Astrocyte (in vitro differentiated cells and primary cell): ENCODE data around the gene KCNH8. TPM values are rescaled to one million over a fixed set of nuclear protein-coding genes. Genes with fewer than 3 reads are reported as not detected.

Experiments used
- DNase-seq: peaks from one replicate; pipeline ENCODE4 v3.0.0-alpha.2; 2010; ENCODE audit warnings: low read depth
- FAIRE-seq: peaks from 2 replicates; lab custom pipeline; 2011; peaks lifted over from hg19 to GRCh38; lab: Jason Lieb, UNC
- H2AFZ ChIP-seq: 2 replicates; pipeline ENCODE4 v1.6.0; 2012; ENCODE audit warnings: low read depth, low read length, inconsistent platforms
- H3K27ac ChIP-seq: 2 replicates; pipeline ENCODE4 v1.5.1; 2011; ENCODE audit warnings: low read depth, low read length, inconsistent platforms
- H3K27me3 ChIP-seq: 2 replicates; pipeline ENCODE4 v1.6.0; 2011; ENCODE audit warnings: low read length, inconsistent platforms; ENCODE audit not compliant: insufficient read depth
- H3K36me3 ChIP-seq: 2 replicates; pipeline ENCODE4 v1.5.1; 2011; ENCODE audit warnings: low read length, inconsistent platforms; ENCODE audit not compliant: insufficient read depth
- H3K4me1 ChIP-seq: 2 replicates; pipeline ENCODE4 v1.5.1; 2011; ENCODE audit warnings: low read length, inconsistent platforms; ENCODE audit not compliant: insufficient read depth
- H3K4me2 ChIP-seq: 2 replicates; pipeline ENCODE4 v1.6.0; 2012; ENCODE audit warnings: low read length, inconsistent platforms
- H3K4me3 ChIP-seq: 2 replicates; pipeline ENCODE4 v1.5.1; 2011; ENCODE audit warnings: low read depth, mild to moderate bottlenecking, low read length, inconsistent platforms; ENCODE audit not compliant: insufficient read depth
- H3K79me2 ChIP-seq: 2 replicates; pipeline ENCODE4 v1.6.0; 2012; ENCODE audit warnings: mild to moderate bottlenecking, low read length, inconsistent platforms; ENCODE audit not compliant: insufficient read depth
- H3K9ac ChIP-seq: 2 replicates; pipeline ENCODE4 v1.6.0; 2012; ENCODE audit warnings: mild to moderate bottlenecking, low read length, inconsistent platforms
- H3K9me3 ChIP-seq: 2 replicates; pipeline ENCODE4 v1.5.1; 2012; ENCODE audit warnings: low read depth, mild to moderate bottlenecking, low read length, inconsistent platforms; ENCODE audit not compliant: insufficient read depth
- H4K20me1 ChIP-seq: 2 replicates; pipeline ENCODE4 v1.6.0; 2012; ENCODE audit warnings: low read length, inconsistent platforms; ENCODE audit not compliant: insufficient read depth
- H3K27ac Mint-ChIP-seq: one replicate; pipeline ENCODE4 v1.8.0; 2021; ENCODE audit warnings: mild to moderate bottlenecking, mixed read lengths; ENCODE audit not compliant: unreplicated experiment
- H3K27me3 Mint-ChIP-seq: one replicate; pipeline ENCODE4 v1.8.0; 2021; ENCODE audit warnings: low read depth, mixed read lengths; ENCODE audit not compliant: unreplicated experiment
- H3K36me3 Mint-ChIP-seq: one replicate; pipeline ENCODE4 v1.8.0; 2021; ENCODE audit warnings: low read depth, mixed read lengths; ENCODE audit not compliant: unreplicated experiment
- H3K4me1 Mint-ChIP-seq: one replicate; pipeline ENCODE4 v1.8.0; 2021; ENCODE audit warnings: low read depth, mixed read lengths; ENCODE audit not compliant: unreplicated experiment
- H3K4me3 Mint-ChIP-seq: one replicate; pipeline ENCODE4 v1.8.0; 2021; ENCODE audit warnings: mild to moderate bottlenecking, moderate library complexity, mixed read lengths; ENCODE audit not compliant: unreplicated experiment
- H3K9me3 Mint-ChIP-seq: one replicate; pipeline ENCODE4 v1.8.0; 2021; ENCODE audit warnings: mild to moderate bottlenecking, mixed read lengths; ENCODE audit not compliant: unreplicated experiment
- EZH2 ChIP-seq: IDR thresholded peaks from 2 replicates; pipeline ENCODE4 v1.6.1; 2012; ENCODE audit warnings: mild to moderate bottlenecking, low read length, inconsistent platforms; ENCODE audit not compliant: insufficient read depth
- total RNA-seq: library from RNA; stranded (reverse); gene quantifications from 2 replicates; pipeline ENCODE4 v1.2.1, GENCODE V29; 2021
- TF ChIP-seq, protein P1 (sequence below): IDR thresholded peaks from 2 replicates; pipeline ENCODE4 v1.5.1; 2011; ENCODE audit warnings: low read depth, mild to moderate bottlenecking, inconsistent platforms, low read length, moderate library complexity; ENCODE audit not compliant: insufficient read depth

Gene KCNH8
- total RNA-seq, 1 donor from 2014 or later, result 0.45 TPM

GRCh38 chr3:19455546-19455945 lies 307.2 kb downstream of the KCNH8 start:
- no peak overlapping the region for H2AFZ ChIP-seq
- H3K27me3 Mint-ChIP-seq, result no peaks in the 10 kb centered on the region
- H3K79me2 ChIP-seq, result no peaks in the 10 kb centered on the region
- no peak overlapping the region for H3K4me3 Mint-ChIP-seq
- TF ChIP-seq EZH2, result no peak
- TF ChIP-seq, protein P1, sequence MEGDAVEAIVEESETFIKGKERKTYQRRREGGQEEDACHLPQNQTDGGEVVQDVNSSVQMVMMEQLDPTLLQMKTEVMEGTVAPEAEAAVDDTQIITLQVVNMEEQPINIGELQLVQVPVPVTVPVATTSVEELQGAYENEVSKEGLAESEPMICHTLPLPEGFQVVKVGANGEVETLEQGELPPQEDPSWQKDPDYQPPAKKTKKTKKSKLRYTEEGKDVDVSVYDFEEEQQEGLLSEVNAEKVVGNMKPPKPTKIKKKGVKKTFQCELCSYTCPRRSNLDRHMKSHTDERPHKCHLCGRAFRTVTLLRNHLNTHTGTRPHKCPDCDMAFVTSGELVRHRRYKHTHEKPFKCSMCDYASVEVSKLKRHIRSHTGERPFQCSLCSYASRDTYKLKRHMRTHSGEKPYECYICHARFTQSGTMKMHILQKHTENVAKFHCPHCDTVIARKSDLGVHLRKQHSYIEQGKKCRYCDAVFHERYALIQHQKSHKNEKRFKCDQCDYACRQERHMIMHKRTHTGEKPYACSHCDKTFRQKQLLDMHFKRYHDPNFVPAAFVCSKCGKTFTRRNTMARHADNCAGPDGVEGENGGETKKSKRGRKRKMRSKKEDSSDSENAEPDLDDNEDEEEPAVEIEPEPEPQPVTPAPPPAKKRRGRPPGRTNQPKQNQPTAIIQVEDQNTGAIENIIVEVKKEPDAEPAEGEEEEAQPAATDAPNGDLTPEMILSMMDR, result no peak
- FAIRE-seq, result no peak
- H3K4me1 Mint-ChIP-seq, result peaks cover 6% of the 10 kb centered on the region
- no peaks in the 10 kb centered on the region for H3K9me3 Mint-ChIP-seq
- H3K9me3 ChIP-seq, result no peaks in the 10 kb centered on the region
- no peaks in the 10 kb centered on the region for H3K27me3 ChIP-seq
- no peaks in the 10 kb centered on the region for H3K36me3 ChIP-seq
- no peak overlapping the region for H3K4me3 ChIP-seq
- no peaks in the 10 kb centered on the region for H4K20me1 ChIP-seq
- no peak overlapping the region for H3K9ac ChIP-seq
- no peaks in the 10 kb centered on the region for H3K4me1 ChIP-seq
- H3K4me2 ChIP-seq, result no peak overlapping the region
- no peak for DNase-seq
- no peak overlapping the region for H3K27ac ChIP-seq
- no peak overlapping the region for H3K27ac Mint-ChIP-seq
- H3K36me3 Mint-ChIP-seq, result no peaks in the 10 kb centered on the region

GRCh38 chr3:19456738-19457137 lies 308.4 kb downstream of the KCNH8 start:
- no peaks in the 10 kb centered on the region for H3K4me1 ChIP-seq
- H2AFZ ChIP-seq, result no peak overlapping the region
- H3K27ac Mint-ChIP-seq, result no peak overlapping the region
- no peaks in the 10 kb centered on the region for H3K27me3 Mint-ChIP-seq
- no peak overlapping the region for H3K4me3 Mint-ChIP-seq
- no peak overlapping the region for H3K27ac ChIP-seq
- no peak for TF ChIP-seq EZH2
- TF ChIP-seq, protein P1, result no peak
- no peaks in the 10 kb centered on the region for H4K20me1 ChIP-seq
- FAIRE-seq (no peak), DNase-seq (no peak)
- H3K9me3 Mint-ChIP-seq, result no peaks in the 10 kb centered on the region
- no peak overlapping the region for H3K4me2 ChIP-seq
- H3K4me3 ChIP-seq, result no peak overlapping the region
- H3K27me3 ChIP-seq, result no peaks in the 10 kb centered on the region
- no peaks in the 10 kb centered on the region for H3K36me3 Mint-ChIP-seq
- H3K79me2 ChIP-seq, result no peaks in the 10 kb centered on the region
- H3K4me1 Mint-ChIP-seq, result peaks cover 6% of the 10 kb centered on the region
- no peaks in the 10 kb centered on the region for H3K36me3 ChIP-seq
- no peak overlapping the region for H3K9ac ChIP-seq
- H3K9me3 ChIP-seq, result no peaks in the 10 kb centered on the region

DNA sequence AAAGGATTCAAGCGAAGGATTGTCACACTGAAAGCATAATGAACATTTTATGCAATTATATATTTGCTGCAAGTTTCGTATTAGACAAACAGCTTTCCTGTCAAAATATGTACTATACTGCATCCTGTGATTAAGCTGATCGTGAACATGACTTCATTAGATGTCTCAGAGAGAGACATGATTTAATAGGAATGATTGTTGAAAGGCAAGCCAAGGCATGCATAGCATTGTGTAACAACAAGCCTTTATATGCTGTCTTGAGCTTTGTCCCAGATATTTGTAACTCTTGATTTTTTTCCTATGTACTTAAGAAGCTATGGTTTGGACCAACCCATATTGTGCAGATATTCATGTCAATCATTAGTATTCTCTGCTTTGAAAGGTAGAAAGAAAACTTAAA lies 309.1 kb downstream of the KCNH8 start:
- no peak overlapping the region for H3K27ac Mint-ChIP-seq
- Histone ChIP-seq H3K79me2 (no peaks in the 10 kb centered on the region), H3K27ac (no peak overlapping the region), H3K4me1 (no peaks in the 10 kb centered on the region), H3K9me3 (no peaks in the 10 kb centered on the region), H3K36me3 (no peaks in the 10 kb centered on the region), H2AFZ (no peak overlapping the region), H3K4me2 (no peak overlapping the region), H3K27me3 (no peaks in the 10 kb centered on the region), H3K9ac (no peak overlapping the region), H4K20me1 (no peaks in the 10 kb centered on the region), H3K4me3 (no peak overlapping the region)
- TF ChIP-seq EZH2, result no peak
- TF ChIP-seq, protein P1, result no peak
- no peaks in the 10 kb centered on the region for H3K36me3 Mint-ChIP-seq
- no peak for DNase-seq
- peaks cover 3% of the 10 kb centered on the region for H3K9me3 Mint-ChIP-seq
- no peak for FAIRE-seq
- peaks cover 6% of the 10 kb centered on the region for H3K4me1 Mint-ChIP-seq
- no peaks in the 10 kb centered on the region for H3K27me3 Mint-ChIP-seq
- no peak overlapping the region for H3K4me3 Mint-ChIP-seq
